Adrenal gland (tissue), 5 donors: ENCODE data around the gene MYH9.
"Not testable (repeated sequence)": the region's sequence is repeated elsewhere in the genome, so short reads cannot be mapped to it uniquely, and the experiment has no call there.

ENCODE experiments used
- POLR2A ChIP-seq, 2 donors: fragments of 450-650 bp; IDR thresholded peaks; one replicate each; pipeline ENCODE4 v1.6.1; 2017; ENCODE audit warnings: antibody characterized with exemption in 2 of 2, mild to moderate bottlenecking in 2 of 2, moderate library complexity in 1 of 2
- TF ChIP-seq, protein P1 (sequence below), 6 experiments: fragments of 450-650 bp in 4 of 6; fragments of 200-600 bp in 2 of 6; sonication (generic) in 1 of 6; IDR thresholded peaks; 1 replicate in 5 of 6; 2 replicates in 1 of 6; pipeline versions ENCODE4 v1.5.1 to v1.8.0; 2016 to 2021; ENCODE audit warnings: antibody characterized with exemption in 6 of 6, mild to moderate bottlenecking in 2 of 6, moderate library complexity in 1 of 6
- donor health status: DM: no; HTN: no; CAD: no.

GRCh38 chr22:36271951-36272350, 115.8 kb downstream of the MYH9 start:
- TF ChIP-seq, protein P1, sequence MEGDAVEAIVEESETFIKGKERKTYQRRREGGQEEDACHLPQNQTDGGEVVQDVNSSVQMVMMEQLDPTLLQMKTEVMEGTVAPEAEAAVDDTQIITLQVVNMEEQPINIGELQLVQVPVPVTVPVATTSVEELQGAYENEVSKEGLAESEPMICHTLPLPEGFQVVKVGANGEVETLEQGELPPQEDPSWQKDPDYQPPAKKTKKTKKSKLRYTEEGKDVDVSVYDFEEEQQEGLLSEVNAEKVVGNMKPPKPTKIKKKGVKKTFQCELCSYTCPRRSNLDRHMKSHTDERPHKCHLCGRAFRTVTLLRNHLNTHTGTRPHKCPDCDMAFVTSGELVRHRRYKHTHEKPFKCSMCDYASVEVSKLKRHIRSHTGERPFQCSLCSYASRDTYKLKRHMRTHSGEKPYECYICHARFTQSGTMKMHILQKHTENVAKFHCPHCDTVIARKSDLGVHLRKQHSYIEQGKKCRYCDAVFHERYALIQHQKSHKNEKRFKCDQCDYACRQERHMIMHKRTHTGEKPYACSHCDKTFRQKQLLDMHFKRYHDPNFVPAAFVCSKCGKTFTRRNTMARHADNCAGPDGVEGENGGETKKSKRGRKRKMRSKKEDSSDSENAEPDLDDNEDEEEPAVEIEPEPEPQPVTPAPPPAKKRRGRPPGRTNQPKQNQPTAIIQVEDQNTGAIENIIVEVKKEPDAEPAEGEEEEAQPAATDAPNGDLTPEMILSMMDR (IDR thresholded peaks at IDR 0.05) = not testable (repeated sequence)
- TF ChIP-seq POLR2A (IDR thresholded peaks at IDR 0.05) = not testable (repeated sequence)
